NCI-H446 (cell line): ENCODE results near the gene TBC1D21.

Experiments used
- DNase-seq, 2 experiments: peaks; one replicate each; lab custom pipeline; 2025; lab: John Stamatoyannopoulos, UW

The TBC1D21 gene

DNA sequence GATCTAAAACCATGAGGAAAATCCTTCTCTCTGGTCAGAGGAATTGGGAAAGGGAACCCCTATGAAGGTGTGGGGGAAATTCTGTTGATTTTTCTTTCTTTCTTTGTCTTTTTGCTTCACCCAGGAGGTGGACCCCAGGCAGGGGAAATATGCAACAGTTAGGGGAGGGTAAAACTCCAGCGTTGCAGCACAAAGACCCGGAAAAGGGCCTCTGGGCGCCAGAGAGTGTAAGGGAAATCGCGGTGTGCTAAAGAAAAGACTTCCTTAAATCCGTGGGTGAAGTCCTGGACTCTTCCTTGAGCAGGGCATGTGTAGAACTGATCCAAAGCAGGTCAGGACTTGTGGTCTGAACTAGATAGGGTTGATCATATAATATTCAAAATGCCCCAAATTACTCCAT lies 11.1 kb upstream of the TBC1D21 start:
- no peak for DNase-seq

DNA sequence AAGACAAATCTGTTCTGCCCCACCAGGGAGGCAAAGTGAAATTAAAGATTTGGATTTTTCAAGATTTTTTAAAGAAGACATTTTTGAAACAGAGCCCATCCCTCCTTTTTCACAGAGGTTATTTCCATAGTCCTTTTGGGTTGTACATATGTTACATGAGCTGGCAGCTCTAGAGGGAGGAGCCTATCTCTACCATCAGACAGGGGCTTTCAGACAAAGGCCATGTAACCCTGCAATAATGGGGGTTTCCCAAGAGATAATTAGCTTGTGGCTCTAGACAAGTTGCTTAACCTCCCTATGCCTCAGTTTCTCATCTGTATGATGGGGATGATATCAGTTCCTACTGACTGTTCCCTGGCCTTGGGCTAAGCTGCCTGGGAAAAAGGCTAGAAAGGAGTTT lies 8.0 kb upstream of the TBC1D21 start:
- no peak for DNase-seq

DNA sequence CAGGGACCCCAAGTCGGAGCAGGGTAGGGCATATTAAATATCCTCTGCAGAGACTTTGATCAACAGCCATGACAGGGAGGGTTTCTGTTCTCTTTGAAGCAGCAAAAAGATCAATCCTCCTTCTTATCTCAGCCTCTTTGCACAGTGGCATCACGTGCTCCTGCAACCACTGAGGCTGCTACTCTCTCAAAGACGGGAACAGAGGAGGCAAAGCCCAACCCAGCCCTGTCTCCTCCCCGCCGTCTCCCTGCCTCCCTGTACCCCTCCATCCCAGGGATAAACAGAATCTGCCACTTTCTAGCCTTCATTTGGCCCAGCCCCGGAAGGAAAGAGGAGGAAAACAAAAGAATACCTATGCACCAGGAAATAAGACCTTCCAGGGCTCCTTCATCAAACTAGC lies 7.5 kb upstream of the TBC1D21 start:
- no peak for DNase-seq

DNA sequence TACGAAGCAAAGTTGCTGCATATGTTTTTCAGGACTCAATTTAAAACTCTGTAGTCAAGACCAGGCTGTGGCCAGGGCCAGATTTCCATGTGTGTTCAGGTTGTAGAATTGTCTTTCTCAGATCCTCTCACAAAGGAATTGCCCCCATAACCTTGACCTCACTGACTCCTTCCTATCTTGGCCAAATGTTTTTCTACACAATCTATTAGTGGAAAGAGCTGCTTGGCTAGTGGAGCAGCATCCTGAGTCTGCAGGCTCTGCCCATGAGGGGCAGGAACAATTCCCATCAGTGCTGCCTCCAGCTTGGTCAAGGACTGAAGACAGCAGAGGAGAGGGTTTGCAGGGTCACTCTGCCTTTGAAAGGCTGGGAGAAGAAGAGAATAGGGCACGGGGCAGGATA lies 6.9 kb upstream of the TBC1D21 start:
- DNase-seq, result no peak

DNA sequence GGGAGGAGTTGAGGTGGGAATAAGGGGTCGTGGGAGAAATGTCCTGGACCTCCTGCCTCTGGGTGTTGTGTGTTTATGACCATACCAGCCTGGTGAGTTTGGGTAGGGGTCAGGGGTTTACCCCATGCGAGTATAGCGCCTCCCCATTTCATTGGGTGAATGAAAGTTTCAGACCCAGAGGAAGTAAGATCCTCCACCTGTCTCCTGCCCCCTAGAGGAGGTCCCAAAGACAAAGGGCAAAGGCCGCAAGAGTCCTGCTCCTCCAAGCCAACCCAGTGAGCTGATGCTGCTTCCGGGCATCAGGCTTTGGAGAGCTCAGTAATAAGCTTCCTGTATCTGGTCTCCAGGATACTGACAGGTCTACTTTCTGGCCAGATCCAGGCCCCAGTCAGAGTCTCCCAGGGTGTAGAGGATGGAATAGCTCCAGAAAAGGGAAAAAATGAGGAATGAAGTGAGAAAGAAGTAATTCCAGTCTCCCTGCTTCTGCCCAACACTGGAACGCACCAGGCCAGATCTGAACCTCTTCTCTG lies 6.4 kb upstream of the TBC1D21 start:
- DNase-seq, result no peak

DNA sequence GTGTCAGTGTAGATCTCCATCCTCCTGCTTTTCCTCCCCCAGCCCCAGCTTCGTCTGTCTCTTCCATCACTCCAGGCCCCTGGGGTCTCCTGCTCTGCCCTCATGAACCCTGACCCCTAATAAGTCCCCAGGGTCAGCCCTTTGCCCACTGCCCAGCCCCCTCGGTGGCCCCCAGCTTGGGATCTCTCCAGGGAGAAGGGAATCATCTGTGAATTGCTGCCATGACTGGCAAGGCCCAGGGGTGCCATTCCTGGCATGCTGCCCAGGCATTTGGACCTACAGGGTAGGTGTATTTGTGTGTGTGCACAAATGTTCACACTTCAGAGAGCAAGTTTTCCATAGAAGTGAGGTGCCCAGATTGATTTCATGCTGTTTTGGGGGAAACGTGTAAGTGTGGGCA lies 5.9 kb upstream of the TBC1D21 start:
- no peak for DNase-seq

DNA sequence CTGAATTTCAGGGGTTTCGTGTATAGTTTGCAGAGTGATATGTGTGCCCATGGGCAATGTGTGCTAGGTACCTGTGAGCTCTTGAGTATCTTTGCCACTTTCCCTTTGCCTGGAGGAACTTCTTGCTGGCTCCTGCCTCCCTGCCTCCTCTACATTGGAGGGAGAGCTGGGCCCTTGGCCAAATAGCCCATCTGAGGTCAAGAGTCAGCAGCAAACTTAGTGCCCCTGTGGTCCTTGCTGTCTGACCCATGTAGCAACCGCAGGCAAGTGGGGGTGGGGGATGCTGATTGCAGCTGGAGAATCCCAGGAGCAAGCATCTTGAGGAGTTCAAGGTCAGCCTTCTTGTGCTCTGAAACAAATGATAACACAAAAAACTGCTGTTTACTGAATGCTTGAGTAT lies 5.4 kb upstream of the TBC1D21 start:
- no peak for DNase-seq

DNA sequence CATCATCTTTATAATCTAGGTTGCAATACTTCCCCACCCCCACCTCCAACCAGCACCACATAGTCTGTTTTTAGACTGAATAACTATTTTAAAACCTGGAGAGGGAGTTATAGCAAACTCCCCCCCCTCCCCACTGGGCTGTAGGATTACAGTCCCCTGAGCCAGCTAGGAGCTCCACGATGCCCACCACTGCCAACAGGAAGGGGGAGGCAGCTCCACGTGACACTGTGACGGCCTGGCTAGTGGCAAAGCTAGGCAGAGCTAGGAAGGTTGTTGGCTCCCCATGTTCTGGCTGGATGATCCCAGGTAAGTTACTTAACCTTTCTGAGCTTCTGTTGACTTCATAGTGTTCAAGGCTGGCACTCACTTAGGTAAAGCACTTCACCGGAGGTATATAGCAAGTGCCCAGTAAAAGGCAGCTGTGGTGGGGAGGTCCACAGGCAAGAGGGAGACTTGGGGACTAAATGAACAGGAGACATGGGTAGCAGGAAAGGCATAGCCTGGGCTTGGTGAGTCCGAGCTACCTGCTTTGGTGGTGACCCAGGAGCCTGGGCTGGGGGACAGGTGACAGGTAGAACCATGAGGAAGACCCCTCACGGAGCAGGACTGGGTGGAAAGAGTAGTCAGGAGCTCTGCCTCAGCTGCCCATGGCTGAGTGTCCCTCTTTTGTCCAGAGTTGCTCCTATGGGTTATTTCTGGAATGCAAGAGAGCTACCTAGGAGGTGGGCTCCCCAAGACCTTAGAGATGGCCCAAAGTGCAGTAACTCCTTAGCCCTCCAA lies 4.0 kb upstream of the TBC1D21 start:
- no peak for DNase-seq

DNA sequence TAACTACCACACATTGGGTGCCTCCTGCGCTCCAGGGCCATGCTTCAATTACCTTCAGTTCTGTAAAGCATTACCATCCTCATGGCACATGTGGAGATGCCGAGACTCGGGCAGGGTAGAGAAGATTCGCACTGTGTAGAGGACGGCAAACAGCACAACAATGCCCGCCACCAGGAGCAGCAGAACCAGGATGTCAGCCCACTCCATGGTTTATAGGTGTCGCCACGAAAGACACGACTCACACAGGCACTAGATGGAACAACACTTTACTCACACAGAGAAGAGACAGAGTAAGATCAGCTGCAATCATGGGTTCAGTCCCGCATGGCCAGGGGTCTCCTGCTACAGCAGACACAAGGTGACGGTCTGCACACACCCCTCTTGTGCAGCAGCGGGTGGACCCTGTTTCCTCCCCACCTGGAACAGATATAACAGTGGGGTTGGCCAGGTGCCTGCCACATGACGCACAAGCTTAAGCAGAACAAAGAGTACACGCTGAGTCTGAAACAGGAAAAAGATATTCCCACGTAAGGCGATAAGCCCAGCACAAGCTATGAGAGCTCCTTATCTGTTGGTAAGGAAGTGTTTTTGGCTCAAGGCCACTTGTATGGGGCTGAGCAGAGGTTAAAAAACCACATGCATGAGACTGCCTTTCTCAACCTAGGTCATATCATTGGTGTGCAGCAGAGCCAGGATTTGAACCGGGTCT lies 2.5 kb upstream of the TBC1D21 start:
- DNase-seq, result no peak

DNA sequence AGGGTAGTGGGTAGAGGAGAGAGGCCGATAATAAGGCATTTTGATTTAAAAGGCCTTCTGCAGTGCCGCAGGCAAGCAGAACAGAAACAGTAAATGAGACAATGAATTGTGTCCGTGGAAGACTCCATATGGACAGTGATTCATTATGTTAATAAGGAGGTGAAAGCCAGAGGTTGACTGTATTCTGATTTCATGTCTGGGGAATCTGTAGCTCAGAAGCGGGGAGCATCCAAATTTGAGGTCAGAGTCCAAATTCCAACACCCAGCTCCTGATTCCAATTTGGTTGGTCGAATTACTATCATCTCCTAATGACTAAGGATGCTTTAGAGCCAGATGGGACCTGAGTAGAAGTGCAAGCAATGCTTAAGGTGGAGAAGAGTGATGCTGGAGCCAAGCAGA lies 1.0 kb upstream of the TBC1D21 start:
- DNase-seq, result no peak

DNA sequence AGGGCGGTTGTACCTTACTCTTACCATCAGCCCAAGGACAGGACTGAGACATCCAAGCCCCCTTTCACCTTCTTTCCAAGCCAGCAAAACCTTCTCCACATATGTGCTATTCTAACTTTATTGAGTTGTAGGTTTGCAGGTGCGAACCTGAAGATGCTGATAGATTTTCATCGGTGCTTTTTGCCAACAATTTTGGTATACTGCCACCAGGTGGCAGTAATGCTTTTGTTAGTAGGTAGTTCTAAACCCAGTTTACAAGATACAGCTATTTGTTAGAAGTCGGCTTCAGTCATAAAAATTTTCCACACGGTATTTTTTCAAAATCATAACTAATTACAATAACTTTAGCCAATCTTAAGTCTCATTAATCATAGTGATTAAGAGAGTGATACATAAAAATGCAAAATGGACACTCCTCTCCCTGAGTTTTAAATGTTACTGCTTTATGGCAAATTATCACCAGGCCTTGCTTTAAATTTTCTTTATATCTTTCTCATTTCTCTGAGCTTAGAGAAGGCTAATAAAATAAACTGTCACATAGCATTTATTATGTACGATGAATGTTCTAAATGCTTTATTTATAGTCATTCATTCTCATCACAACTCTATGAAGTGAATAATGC lies 636 bp downstream of the TBC1D21 start:
- peak in 1 of 2 experiments; percentile 47 for DNase-seq

DNA sequence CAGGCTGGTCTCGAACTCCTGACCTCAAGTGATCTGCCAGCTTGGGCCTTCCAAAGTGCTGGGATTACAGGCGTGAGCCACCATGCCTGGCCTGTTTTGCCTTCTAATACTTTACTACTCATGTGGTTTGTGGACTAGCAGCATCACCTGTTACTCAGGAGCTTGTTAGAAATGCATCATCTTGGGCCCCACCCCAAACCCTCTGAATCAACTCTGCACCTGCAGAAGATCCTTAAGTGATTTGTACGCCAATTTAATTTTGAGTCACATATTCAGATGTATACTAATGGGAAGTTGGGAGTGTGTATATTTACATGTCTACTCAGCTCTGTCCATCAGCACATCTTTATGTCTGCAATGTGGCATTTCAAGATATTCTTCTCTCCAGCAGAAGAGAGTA lies 6.1 kb downstream of the TBC1D21 start:
- no peak for DNase-seq

DNA sequence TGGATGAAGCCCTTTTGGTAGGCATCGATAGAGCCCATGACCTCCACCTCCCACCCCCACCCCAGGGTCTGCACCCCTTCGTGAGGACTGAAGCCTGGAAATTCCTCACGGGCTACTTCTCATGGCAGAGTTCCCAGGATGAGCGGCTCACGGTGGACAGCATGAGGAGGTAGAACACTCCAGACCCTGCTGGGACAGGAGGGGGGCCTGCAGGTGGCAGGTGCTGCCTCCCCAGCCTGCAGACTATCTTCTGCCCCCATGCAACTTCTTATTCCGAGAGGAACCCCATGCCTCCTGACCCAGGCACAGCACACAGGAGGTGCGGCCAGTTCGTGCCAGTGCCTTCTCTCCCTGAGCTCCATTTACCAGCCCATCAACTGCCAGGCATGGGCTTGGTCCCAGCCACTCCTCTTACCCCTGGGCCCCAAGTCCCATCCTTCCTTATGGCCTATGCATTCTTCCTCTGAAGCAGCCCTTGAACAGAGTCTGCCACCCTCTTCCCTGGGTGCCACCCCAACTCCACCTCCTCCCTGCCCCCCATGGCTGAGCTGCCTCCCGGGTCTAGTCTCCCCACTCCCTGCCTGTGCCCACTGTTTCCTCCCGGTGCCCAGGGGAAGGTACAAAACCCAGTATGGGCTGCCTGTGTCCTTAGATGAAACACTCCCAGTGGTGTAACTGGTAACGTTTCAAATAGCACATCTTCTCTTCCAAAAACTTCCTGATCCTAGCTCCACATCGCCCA lies 8.4 kb downstream of the TBC1D21 start:
- no peak for DNase-seq

DNA sequence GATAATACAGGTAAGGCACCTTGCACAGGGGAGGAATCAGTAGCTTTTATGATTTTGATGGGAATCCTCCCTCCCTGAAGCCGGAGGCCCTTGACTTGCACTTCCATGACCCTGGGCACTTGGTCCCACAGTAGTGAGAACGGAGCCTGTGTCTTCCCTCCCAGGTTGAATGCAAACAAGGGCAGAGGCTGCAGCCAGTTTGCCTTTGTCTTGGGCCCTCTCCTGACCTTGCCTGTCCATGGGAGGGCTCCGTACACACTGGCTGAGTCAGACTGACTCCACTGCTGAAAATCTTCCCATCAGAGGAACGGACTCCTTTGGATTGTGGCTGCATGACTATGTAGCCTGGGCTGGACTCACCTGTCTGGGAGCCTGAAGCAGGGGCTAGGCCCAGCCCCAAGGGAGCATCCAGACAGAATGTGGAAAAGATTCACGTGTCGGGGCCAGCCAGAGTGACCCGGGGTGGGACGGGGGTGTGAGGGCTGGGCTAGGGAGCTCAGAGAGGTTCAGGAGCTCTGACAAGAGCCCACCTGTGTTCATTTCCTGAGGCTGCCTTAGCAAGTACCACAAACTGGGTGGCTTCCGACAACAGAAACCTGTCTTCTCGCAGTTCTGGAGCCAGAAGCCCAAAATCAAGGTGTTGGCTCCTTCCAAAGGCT lies 9.5 kb downstream of the TBC1D21 start:
- no peak for DNase-seq

DNA sequence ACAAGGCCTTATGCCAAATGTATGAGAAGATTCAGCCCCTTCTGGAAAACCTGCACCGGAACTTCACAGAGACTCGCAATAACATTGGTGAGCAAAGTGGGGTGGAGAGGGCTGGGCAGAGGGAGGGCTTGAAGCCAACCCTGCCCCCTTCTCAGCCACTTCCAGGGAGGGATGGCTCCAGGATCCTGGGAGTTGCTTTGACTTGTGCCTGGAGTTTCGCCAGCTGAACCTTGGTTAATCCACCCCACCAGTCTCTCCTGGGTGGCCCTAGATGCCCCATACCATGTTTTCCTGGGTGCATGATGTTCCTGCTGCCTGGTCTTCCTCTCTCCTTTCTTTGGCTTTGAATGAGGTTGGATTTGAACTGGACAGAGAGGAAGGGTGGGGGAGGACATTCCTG lies 10.8 kb downstream of the TBC1D21 start:
- DNase-seq, result no peak

DNA sequence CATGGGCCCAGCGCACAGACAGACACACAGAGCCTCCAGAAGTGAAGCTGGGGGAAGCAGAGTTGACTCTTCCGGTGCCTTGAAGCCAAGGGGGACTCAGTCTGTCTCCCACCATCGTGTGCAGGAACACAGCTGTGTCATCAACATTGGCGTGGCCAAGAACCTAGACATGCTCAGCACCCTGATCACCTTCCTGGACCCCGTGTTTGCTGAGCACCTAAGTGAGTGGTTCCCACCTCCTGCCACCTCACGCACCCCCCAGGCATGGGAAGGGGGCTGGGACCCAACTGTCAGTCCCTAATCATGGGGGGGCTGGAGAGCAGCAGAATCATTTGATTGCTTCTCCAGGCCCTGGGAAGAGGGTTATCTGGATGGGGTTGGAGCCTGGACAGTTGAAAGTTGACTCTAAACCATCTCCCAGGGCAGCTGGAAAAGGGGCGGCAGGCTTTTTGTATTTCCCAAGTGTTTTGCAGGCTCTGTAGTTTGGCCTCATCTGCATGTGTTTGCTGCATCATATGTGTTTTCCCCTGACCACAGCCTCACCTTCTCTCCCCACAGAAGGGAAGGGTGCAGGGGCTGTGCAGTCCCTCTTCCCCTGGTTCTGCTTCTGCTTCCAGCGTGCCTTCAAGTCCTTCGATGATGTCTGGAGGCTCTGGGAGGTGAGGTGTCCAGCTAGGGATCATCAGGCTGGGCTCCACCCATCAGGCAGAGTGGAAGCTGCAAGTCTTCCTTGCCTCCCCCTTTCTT lies 12.8 kb downstream of the TBC1D21 start:
- no peak for DNase-seq

DNA sequence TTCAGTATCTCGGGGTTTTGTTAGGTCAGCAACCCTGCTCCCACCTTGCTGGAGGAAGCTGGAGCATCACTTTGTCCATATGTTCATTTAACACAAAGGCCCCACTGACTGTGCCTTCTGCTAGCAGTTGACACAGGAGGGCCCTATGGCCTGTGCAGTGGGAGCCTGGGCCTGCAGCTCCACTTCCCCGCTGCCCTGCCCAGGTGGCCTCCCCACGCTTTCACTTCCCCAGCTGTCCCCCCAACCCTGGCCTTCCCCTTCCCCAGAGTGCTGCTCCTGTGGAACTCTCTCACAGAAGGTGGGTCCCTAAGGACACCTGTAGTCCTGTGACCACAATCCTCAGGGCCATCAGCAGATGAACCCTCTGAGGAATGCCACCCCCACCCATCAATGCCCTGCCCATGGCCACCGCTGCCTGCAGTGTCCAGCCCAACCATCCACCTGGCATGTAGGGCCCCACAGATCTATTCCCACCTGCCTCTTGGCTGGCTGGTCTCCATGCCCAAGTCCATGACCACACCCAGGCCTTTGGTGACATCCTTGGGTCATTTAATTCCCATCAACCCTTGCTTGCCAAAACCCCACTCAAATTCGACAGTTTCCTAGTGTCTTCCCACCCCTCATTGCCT lies 13.5 kb downstream of the TBC1D21 start:
- DNase-seq, result no peak

DNA sequence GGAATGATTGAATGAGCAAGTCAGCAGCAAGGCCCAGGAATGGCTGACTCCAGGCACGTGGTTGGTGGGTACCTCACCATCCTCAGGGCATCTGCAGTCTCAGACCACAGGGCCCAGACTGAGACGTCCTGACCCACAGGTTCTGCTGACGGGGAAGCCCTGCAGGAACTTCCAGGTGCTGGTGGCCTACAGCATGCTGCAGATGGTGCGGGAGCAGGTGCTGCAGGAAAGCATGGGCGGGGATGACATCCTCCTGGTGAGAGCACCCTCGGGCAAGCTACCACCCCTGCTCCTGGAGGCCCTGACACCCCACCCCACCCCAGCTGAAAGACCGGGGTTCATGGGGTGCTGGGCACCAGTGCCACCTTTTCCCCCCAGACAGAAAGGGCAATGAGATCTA lies 14.1 kb downstream of the TBC1D21 start:
- DNase-seq, result no peak

DNA sequence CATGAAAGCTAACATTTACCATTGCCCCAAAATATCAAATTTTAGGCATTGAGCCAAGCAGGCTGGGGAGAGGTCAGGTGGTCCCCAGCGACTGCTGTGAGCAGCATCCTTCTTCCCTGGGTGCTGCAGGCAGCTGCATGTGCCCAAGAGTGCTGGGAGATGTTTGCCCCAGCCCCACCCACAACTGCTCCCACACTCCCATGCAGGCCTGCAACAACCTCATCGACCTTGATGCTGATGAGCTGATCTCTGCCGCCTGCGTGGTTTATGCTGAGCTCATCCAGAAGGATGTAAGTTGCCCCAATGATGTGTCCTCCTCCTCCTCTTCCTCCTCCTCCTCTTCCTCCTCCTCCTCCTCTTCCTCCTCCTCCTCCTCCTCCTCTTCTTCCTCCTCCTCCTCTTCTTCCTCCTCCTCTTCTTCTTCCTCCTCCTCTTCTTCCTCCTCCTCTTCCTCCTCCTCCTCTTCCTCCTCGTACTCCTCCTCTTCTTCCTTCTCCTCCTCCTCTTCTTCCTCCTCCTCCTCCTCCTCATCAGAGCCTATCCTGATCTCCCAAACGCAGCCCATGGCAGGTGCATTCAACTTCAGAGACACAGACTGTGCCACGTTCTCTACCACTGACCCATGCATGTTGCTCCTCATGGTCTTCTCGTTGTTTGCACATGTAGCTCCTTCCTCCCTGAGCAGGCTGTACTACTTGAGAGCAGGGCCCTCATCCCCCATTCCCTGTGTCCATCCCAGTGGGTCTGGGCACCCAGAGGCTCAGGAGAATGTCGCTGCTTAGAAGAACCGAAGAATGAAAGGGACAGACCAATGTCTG lies 15.1 kb downstream of the TBC1D21 start:
- DNase-seq, result no peak
